ENCODE results near the gene PODN.

Gene PODN

GRCh38 chr1:53061859-53062707, at the start of gene PODN:
TSS of gene PODN (plus strand) at chr1:53062213. CDS start at chr1:53069856, 7,643 bp downstream.
- no peak for TF ChIP-seq CTCF (IDR thresholded peaks at IDR 0.05; ENCODE audit: control insufficient read depth, extremely low read depth, insufficient read depth)
- no peak for DNase-seq (ENCODE audit: low read depth)

GRCh38 chr1:53014791-53015507, 47.1 kb upstream of the PODN start:
- DNase-seq (ENCODE audit: low read depth): peak; percentile 96
- peak overlapping the region; percentile 86 for H3K4me3 ChIP-seq (ENCODE audit: low read depth, low read length)
- no peak for TF ChIP-seq CTCF (IDR thresholded peaks at IDR 0.05; ENCODE audit: control insufficient read depth, extremely low read depth, insufficient read depth)

More at GRCh38 chr1:53061859-53062707, at the start of gene PODN:
- H3K4me3 ChIP-seq (ENCODE audit: low read depth, low read length): no peak within 1 kb of the TSS

- DNase-seq (ENCODE audit: low read depth): no peak
- TF ChIP-seq CTCF (IDR thresholded peaks at IDR 0.05; ENCODE audit: control insufficient read depth, extremely low read depth, insufficient read depth): no peak
- H3K4me3 ChIP-seq (ENCODE audit: low read depth, low read length): peak overlapping the region; percentile 86
Measured at GRCh38 chr1:53015508-53015860, 46.5 kb upstream of the PODN start.

- no peak for DNase-seq (ENCODE audit: low read depth)
- no peak for TF ChIP-seq CTCF (IDR thresholded peaks at IDR 0.05; ENCODE audit: control insufficient read depth, extremely low read depth, insufficient read depth)
- no peak overlapping the region for H3K4me3 ChIP-seq (ENCODE audit: low read depth, low read length)
Measured at GRCh38 chr1:53016705-53017104, 45.3 kb upstream of the PODN start.

GRCh38 chr1:53020588-53020987, 41.4 kb upstream of the PODN start:
- no peak overlapping the region for H3K4me3 ChIP-seq (ENCODE audit: low read depth, low read length)
- DNase-seq (ENCODE audit: low read depth): no peak
- no peak for TF ChIP-seq CTCF (IDR thresholded peaks at IDR 0.05; ENCODE audit: control insufficient read depth, extremely low read depth, insufficient read depth)

GRCh38 chr1:53022179-53022578, 39.8 kb upstream of the PODN start:
- H3K4me3 ChIP-seq (ENCODE audit: low read depth, low read length): no peak overlapping the region
- no peak for TF ChIP-seq CTCF (IDR thresholded peaks at IDR 0.05; ENCODE audit: control insufficient read depth, extremely low read depth, insufficient read depth)
- DNase-seq (ENCODE audit: low read depth): no peak

All from LNCaP clone FGC (cell line).